ENCODE measurements around the gene FAM78B. TPM values are rescaled to one million over a fixed set of nuclear protein-coding genes. Genes with fewer than 3 reads are reported as not detected.

The FAM78B gene
- polyA plus RNA-seq (ENCODE audit: insufficient read length): 1.5 TPM
- long read RNA-seq, donor 1: 0 reads
- long read RNA-seq, donor 2: 0 reads
- long read RNA-seq, donor 3: 0 reads
- long read RNA-seq, donor 4: 0 reads
- long read RNA-seq, donor 5: 0 reads
- long read RNA-seq, donor 6, full-length matches to known transcripts: 2 of 2 reads
- long read RNA-seq, donor 6, partial matches to known transcripts: 0 of 2 reads
- long read RNA-seq, donor 6, other reads (novel, unspliced or antisense): 0 of 2 reads
- long read RNA-seq, donor 7, partial matches to known transcripts: 0 of 2 reads
- long read RNA-seq, donor 7, other reads (novel, unspliced or antisense): 0 of 2 reads
- long read RNA-seq, donor 8, partial matches to known transcripts: 0 of 3 reads
- long read RNA-seq, donor 8, other reads (novel, unspliced or antisense): 0 of 3 reads

- DNase-seq: peak; percentile 55
These were observed at the start of gene FAM78B for GRCh38 chr1:166166698-166167571. Gene FAM78B, minus strand, starts transcription at chr1:166167001. Its CDS starts 753 bp downstream, at chr1:166166248.

GRCh38 chr1:166202546-166202945, 35.7 kb upstream of the FAM78B start:
- DNase-seq: peak; percentile 3

- DNase-seq: no peak
These were observed 33.9 kb upstream of the FAM78B start for GRCh38 chr1:166200743-166201142.

- no peak for DNase-seq
These were observed 30.8 kb upstream of the FAM78B start for GRCh38 chr1:166197597-166197996.

- DNase-seq: no peak
These were observed 30.3 kb upstream of the FAM78B start for GRCh38 chr1:166197141-166197540.

GRCh38 chr1:166193057-166193698, 26.4 kb upstream of the FAM78B start:
- peak; percentile 18 for DNase-seq

- DNase-seq: no peak
These were observed 23.6 kb upstream of the FAM78B start for GRCh38 chr1:166190400-166190799.

GRCh38 chr1:166189126-166189525, 22.3 kb upstream of the FAM78B start:
- DNase-seq: no peak

- DNase-seq: no peak
These were observed 18.7 kb upstream of the FAM78B start for GRCh38 chr1:166185526-166185925.

GRCh38 chr1:166184897-166185296, 18.1 kb upstream of the FAM78B start:
- no peak for DNase-seq

GRCh38 chr1:166184012-166184411, 17.2 kb upstream of the FAM78B start:
- no peak for DNase-seq

GRCh38 chr1:166182281-166182680, 15.5 kb upstream of the FAM78B start:
- peak; percentile 5 for DNase-seq

- no peak for DNase-seq
These were observed 9.6 kb upstream of the FAM78B start for GRCh38 chr1:166176416-166176815.

GRCh38 chr1:166175032-166175431, 8.2 kb upstream of the FAM78B start:
- no peak for DNase-seq

GRCh38 chr1:166174108-166174507, 7.3 kb upstream of the FAM78B start:
- DNase-seq: no peak

GRCh38 chr1:166172106-166172505, 5.3 kb upstream of the FAM78B start:
- DNase-seq: no peak

- DNase-seq: no peak
These were observed 3.9 kb upstream of the FAM78B start for GRCh38 chr1:166170726-166171125.

- DNase-seq: no peak
These were observed 3.3 kb upstream of the FAM78B start for GRCh38 chr1:166170075-166170474.

- no peak for DNase-seq
These were observed 2.4 kb upstream of the FAM78B start for GRCh38 chr1:166169182-166169581.

GRCh38 chr1:166167572-166167925, 748 bp upstream of the FAM78B start:
- DNase-seq: no peak

GRCh38 chr1:166166329-166166697, 488 bp downstream of the FAM78B start:
- no peak for DNase-seq

GRCh38 chr1:166165661-166166328, 1.0 kb downstream of the FAM78B start:
- no peak for DNase-seq

Data from left kidney (tissue), 8 donors.